Measurements from ENCODE around the gene ECD. TPM values are rescaled to one million over a fixed set of nuclear protein-coding genes. Genes with fewer than 3 reads are reported as not detected.

Gene ECD
- 33.7 and 37.1 TPM in 2 replicates for total RNA-seq (2014; rRNA removed; shearing (Covaris generic))

- no peaks in the 10 kb centered on the region for H3K27me3 ChIP-seq (ENCODE audit: control insufficient read depth, insufficient read depth, low read length)
- peak; percentile 93 for DNase-seq
- peak within 1 kb of the TSS; percentile 92 for H3K4me3 ChIP-seq (ENCODE audit: insufficient read depth, low read depth, low read length)
- H3K36me3 ChIP-seq (replicated peaks; ENCODE audit: control insufficient read depth, insufficient read depth, low read length): peaks cover 3% of the 10 kb centered on the region
Measured at GRCh38 chr10:73167783-73168464, at the start of gene ECD, which contains the start of gene FAM149B1. Gene ECD, minus strand, starts transcription at chr10:73168008. Its CDS starts 4,071 bp downstream, at chr10:73163937. Gene FAM149B1, plus strand, starts transcription at chr10:73168119. Its CDS starts 221 bp downstream, at chr10:73168340.

- Histone ChIP-seq H3K4me3 (ENCODE audit: insufficient read depth, low read depth, low read length) (no peak overlapping the region), H3K27me3 (ENCODE audit: control insufficient read depth, insufficient read depth, low read length) (no peaks in the 10 kb centered on the region), H3K36me3 (replicated peaks; ENCODE audit: control insufficient read depth, insufficient read depth, low read length) (no peaks in the 10 kb centered on the region)
- no peak for DNase-seq
Measured at GRCh38 chr10:73215749-73216148, 47.9 kb upstream of the ECD start.

DNA sequence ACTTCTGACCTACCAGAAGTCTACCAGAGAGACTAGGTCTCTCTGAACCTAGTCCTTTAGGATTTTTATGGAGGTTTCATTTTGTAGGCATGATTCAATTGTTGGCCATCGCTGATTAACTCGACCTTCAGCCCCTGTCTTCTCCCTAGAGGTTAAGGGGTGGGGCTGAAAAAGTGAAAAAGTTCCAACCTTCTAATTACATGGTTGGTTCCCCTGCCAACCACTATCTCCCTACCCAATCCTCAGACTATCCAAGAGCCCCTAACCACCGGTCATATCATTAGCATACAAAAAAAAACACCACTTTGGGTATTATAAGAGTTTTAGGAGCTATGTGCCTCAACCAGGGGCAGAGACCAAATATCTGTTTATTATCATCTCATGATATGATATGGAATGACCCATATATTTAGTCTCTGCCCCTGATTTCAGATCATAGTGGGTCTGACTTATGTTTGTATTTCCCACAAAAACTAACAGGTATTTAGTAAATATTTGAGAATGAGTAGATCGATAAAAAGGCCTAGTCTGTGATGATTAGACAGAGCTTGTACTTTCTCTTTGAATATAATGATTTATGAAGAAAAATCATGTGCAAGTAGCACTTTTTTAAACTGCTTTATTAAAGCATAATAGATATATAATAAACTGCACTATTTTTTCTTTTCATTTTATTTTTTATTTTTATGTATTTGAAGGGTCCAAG lies 43.5 kb upstream of the ECD start:
- Histone ChIP-seq H3K4me3 (ENCODE audit: insufficient read depth, low read depth, low read length) (no peak overlapping the region), H3K36me3 (replicated peaks; ENCODE audit: control insufficient read depth, insufficient read depth, low read length) (peaks cover 2% of the 10 kb centered on the region; the same call in 1 of the 2 replicates), H3K27me3 (ENCODE audit: control insufficient read depth, insufficient read depth, low read length) (no peaks in the 10 kb centered on the region)
- no peak for DNase-seq

DNA sequence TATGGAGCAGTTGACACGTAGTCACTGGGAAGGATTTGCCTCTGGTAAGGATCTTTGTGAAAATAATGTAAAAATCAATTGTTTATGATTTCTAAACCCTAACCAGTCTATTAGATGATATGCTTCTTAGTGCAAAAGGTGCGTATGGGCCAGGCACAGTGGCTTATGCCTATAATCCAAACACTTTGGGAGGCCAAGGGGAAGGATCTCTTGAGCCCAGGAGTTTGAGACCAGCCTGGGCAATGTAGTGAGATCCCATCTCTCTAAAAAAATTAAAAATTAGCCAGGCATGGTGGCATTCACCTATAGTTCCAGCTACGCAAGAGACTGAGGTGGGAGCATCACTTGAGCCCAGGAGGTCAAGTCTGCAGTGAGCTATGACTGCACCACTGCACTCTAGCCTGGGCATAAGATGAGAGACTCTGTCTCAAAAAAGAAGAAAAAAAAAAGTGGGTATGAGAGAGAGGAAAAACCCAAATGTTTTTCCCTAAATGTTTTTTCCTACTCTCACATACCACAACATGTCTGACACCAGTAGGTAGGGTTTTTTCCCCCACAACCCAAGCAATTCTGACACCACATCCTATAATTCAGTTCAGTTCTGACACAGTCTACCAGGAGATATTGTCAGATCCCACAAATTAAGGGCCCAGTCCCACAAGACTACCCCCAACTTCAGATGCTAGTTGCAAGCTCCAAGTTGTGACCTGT lies 42.7 kb upstream of the ECD start:
- Histone ChIP-seq H3K27me3 (ENCODE audit: control insufficient read depth, insufficient read depth, low read length) (no peaks in the 10 kb centered on the region), H3K4me3 (ENCODE audit: insufficient read depth, low read depth, low read length) (no peak overlapping the region), H3K36me3 (replicated peaks; ENCODE audit: control insufficient read depth, insufficient read depth, low read length) (peaks cover 2% of the 10 kb centered on the region; the same call in 1 of the 2 replicates)
- no peak for DNase-seq

DNA sequence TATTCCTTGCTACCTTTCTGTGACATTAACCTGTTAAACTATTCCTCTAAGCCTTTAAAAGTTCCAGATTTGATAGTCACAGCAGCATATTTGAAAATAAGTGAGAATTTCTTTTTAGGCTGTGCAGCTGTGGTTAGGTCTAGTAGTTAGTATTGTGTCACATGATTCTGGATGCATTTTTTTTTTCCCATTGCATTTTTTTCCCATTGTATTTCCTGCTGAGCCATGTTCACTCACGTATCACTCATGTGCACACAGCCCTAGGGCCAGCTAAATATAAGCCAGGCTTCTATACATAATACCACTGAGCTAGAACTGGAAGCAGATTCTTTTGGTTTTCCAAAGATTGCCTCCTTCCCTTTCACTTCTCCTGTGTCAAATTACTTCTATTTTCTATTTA lies 41.9 kb upstream of the ECD start:
- DNase-seq: no peak
- Histone ChIP-seq H3K27me3 (ENCODE audit: control insufficient read depth, insufficient read depth, low read length) (no peaks in the 10 kb centered on the region), H3K36me3 (replicated peaks; ENCODE audit: control insufficient read depth, insufficient read depth, low read length) (peaks cover 2% of the 10 kb centered on the region; the same call in 1 of the 2 replicates), H3K4me3 (ENCODE audit: insufficient read depth, low read depth, low read length) (no peak overlapping the region)

DNA sequence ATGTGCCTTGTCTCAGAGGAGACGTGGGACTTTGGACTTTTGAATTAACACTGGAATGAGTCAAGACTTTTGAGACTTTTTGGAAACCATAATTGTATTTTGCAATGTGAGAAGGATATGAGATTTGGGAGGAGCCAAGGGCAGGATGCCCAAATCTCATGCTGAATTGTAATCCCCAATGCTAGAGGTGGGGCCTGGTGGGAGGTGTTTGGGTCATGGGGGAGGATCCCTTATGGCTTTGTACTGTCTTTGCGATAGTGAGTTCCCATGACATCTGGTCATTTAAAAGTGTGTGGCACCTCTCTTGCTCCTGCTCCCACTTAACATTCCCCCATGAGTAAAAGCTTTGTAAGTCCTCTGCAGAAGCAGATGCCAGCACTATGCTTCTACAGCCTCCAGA lies 40.1 kb upstream of the ECD start:
- no peak for DNase-seq
- H3K36me3 ChIP-seq (replicated peaks; ENCODE audit: control insufficient read depth, insufficient read depth, low read length): peaks cover 2% of the 10 kb centered on the region; the same call in 1 of the 2 replicates
- H3K4me3 ChIP-seq (ENCODE audit: insufficient read depth, low read depth, low read length): no peak overlapping the region
- H3K27me3 ChIP-seq (ENCODE audit: control insufficient read depth, insufficient read depth, low read length): no peaks in the 10 kb centered on the region

DNA sequence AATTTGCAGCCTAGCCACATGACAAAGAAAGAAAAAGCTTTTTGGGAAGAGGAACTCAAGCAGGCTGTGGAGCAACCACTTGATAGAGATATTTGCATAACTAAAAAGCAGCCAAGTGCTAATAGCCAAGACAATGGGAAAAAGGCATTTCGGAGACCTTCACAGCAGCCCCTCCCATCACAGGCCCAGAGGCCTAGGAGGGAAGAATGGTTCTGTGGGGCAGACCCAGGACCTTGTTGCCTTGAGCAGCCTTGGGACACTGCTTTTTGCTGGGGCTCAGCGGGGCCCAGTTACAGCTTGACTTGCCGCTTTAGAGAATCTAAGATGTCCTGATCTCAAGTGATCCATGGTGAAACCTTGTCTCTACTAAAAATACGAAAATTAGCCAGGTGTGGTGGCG lies 38.6 kb upstream of the ECD start:
- H3K4me3 ChIP-seq (ENCODE audit: insufficient read depth, low read depth, low read length): no peak overlapping the region
- no peak for DNase-seq
- no peaks in the 10 kb centered on the region for H3K27me3 ChIP-seq (ENCODE audit: control insufficient read depth, insufficient read depth, low read length)
- H3K36me3 ChIP-seq (replicated peaks; ENCODE audit: control insufficient read depth, insufficient read depth, low read length): peaks cover 2% of the 10 kb centered on the region; the same call in 1 of the 2 replicates

DNA sequence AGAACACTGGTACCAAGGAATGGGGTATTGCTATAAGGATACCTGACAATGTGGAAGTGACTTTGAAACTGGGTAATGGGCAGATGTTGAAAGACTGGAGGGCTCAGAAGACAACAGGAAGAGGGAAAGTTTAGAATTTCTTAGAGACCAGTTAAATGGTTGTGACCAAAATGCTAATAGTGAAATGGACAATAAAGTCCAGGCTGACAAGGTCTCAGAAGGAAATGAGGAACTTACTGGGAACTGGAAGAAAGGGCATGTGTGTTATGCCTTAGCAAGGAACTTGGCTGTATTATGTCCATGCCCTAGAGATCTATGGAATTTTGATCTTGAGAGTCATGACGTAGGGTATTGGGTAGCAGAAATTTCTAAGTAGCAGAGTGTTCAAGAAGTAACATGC lies 38.1 kb upstream of the ECD start:
- H3K36me3 ChIP-seq (replicated peaks; ENCODE audit: control insufficient read depth, insufficient read depth, low read length): peaks cover 2% of the 10 kb centered on the region; the same call in 1 of the 2 replicates
- DNase-seq: no peak
- H3K27me3 ChIP-seq (ENCODE audit: control insufficient read depth, insufficient read depth, low read length): no peaks in the 10 kb centered on the region
- H3K4me3 ChIP-seq (ENCODE audit: insufficient read depth, low read depth, low read length): no peak overlapping the region

DNA sequence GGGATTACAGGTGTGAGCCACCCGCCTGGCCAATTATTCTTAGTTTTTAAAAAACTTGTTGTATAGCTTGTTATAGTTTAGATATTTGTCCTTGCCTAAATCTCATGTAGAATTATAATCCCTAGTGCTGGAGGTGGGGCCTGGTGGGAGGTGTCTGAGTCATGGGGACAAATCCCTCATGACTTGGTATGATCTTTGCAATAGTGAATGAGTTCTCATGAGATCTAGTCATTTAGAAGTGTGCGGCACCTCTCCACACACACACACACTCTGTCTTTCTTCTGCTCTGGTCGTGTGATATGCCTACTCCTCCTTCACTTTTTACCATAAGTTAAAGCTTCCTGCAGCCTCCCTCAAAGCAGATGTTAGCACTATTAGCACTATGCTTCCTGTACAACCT lies 37.3 kb upstream of the ECD start:
- no peak overlapping the region for H3K4me3 ChIP-seq (ENCODE audit: insufficient read depth, low read depth, low read length)
- no peak for DNase-seq
- no peaks in the 10 kb centered on the region for H3K27me3 ChIP-seq (ENCODE audit: control insufficient read depth, insufficient read depth, low read length)
- H3K36me3 ChIP-seq (replicated peaks; ENCODE audit: control insufficient read depth, insufficient read depth, low read length): peaks cover 2% of the 10 kb centered on the region; the same call in 1 of the 2 replicates

DNA sequence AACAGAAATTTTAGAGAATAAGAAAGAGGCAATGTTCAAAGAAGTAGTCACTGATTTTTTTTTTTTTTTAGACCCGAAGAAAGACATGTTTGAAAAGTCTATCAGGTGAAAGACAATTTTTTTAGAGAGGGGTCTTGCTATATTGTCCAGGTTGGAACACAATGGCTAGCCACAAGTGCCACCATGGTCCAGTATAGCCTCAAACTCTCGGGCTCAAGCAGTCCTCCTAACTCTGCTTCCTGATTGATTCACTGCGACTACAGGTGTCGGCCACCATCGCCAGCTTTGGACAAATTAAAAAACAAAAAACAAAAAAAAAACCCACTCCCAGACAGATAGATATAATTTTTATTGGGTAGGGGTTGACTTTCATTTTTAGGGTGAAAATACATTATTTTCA lies 22.4 kb upstream of the ECD start:
- H3K36me3 ChIP-seq (replicated peaks; ENCODE audit: control insufficient read depth, insufficient read depth, low read length): no peaks in the 10 kb centered on the region
- DNase-seq: no peak

GRCh38 chr10:73186266-73186665 lies 18.5 kb upstream of the ECD start:
- DNase-seq: no peak
- H3K27me3 ChIP-seq (ENCODE audit: control insufficient read depth, insufficient read depth, low read length): no peaks in the 10 kb centered on the region
- no peaks in the 10 kb centered on the region for H3K36me3 ChIP-seq (replicated peaks; ENCODE audit: control insufficient read depth, insufficient read depth, low read length)
- no peak overlapping the region for H3K4me3 ChIP-seq (ENCODE audit: insufficient read depth, low read depth, low read length)

More for the DNA sequence above, 22.4 kb upstream of the ECD start:
- Histone ChIP-seq H3K4me3 (ENCODE audit: insufficient read depth, low read depth, low read length) (no peak overlapping the region), H3K27me3 (ENCODE audit: control insufficient read depth, insufficient read depth, low read length) (no peaks in the 10 kb centered on the region)

DNA sequence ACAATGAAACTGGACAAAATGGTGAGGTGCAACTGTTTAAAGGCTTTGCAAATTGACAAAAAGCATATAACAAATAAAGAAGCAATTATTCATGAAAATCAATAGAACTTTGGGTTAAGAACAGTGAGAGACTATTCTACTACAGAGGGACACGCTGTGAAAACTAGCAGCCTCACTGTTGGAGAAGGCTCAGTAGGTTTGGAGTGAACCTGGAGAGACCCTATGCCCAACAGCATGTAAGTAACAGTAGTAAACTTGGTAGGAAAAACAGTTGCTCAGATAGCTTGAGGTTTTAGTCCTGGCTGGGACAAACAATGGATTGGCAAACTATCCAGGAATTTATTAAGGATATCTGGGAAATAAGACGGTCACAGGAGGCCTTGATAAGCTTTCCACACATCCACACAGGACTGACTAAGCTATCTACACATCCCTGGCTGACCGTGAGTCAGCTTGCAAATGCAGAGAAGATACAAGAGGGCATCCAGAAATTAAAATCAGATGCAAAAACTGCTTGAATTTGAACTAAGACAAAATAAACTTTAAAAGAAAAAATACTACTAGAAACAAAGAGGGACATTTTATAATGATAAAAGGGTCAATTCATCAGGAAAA lies 16.0 kb upstream of the ECD start:
- no peak overlapping the region for H3K4me3 ChIP-seq (ENCODE audit: insufficient read depth, low read depth, low read length)
- H3K27me3 ChIP-seq (ENCODE audit: control insufficient read depth, insufficient read depth, low read length): no peaks in the 10 kb centered on the region
- DNase-seq: no peak
- no peaks in the 10 kb centered on the region for H3K36me3 ChIP-seq (replicated peaks; ENCODE audit: control insufficient read depth, insufficient read depth, low read length)

GRCh38 chr10:73182568-73182967 lies 14.8 kb upstream of the ECD start:
- Histone ChIP-seq H3K36me3 (replicated peaks; ENCODE audit: control insufficient read depth, insufficient read depth, low read length) (no peaks in the 10 kb centered on the region; the same call in 1 of the 2 replicates), H3K4me3 (ENCODE audit: insufficient read depth, low read depth, low read length) (no peak overlapping the region), H3K27me3 (ENCODE audit: control insufficient read depth, insufficient read depth, low read length) (no peaks in the 10 kb centered on the region)
- no peak for DNase-seq

DNA sequence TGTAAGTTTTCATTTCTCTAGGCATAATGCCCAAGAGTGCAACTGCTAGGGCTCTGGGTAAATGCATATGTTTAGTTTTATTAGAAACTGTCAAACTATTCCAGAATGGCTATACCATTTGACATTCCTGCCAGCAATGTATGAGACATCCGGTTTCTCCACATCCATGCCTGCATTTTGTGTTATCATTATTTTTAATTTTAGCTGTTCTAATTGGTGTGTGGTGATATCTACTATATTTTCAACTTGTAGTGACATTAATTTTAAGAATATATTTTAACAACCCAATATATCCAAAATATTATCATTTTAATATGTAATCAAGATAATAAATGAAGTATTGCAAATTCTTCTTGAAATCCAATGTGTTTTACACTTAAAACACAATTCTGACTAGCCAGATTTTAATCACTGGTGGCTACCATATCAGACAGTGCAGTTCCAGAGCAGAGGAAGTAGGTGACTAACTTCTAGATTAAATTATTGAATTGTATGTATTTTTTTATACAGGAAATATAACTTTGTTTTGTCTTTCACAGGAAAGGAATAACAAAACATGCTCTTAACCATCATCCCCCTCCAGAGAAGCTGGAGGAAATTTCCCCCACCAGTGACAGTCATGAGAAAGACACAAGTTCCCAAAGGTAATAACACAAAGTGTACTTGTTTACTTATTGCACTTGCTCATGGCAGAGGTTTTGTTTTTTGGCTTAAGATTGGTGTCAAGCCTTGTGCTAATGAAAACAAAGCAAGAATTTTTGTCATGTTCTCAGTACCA lies 6.5 kb upstream of the ECD start:
- no peak for DNase-seq
- no peaks in the 10 kb centered on the region; the same call in 1 of the 2 replicates for H3K36me3 ChIP-seq (replicated peaks; ENCODE audit: control insufficient read depth, insufficient read depth, low read length)

More for the DNA sequence above, 6.5 kb upstream of the ECD start:
- no peaks in the 10 kb centered on the region for H3K27me3 ChIP-seq (ENCODE audit: control insufficient read depth, insufficient read depth, low read length)
- H3K4me3 ChIP-seq (ENCODE audit: insufficient read depth, low read depth, low read length): no peak overlapping the region

Measured in H7 (cell line).